HG03460 (cell line): ENCODE data around the gene MTMR11.
"Not testable (repeated sequence)": the region's sequence is repeated elsewhere in the genome, so short reads cannot be mapped to it uniquely, and the experiment has no call there.

Experiments used
- ATAC-seq: cut with Tn5 transposase; IDR thresholded peaks from one replicate; pipeline ENCODE4 v1.9.1; 2021; ENCODE audit not compliant: unreplicated experiment

MTMR11 gene, protein sequence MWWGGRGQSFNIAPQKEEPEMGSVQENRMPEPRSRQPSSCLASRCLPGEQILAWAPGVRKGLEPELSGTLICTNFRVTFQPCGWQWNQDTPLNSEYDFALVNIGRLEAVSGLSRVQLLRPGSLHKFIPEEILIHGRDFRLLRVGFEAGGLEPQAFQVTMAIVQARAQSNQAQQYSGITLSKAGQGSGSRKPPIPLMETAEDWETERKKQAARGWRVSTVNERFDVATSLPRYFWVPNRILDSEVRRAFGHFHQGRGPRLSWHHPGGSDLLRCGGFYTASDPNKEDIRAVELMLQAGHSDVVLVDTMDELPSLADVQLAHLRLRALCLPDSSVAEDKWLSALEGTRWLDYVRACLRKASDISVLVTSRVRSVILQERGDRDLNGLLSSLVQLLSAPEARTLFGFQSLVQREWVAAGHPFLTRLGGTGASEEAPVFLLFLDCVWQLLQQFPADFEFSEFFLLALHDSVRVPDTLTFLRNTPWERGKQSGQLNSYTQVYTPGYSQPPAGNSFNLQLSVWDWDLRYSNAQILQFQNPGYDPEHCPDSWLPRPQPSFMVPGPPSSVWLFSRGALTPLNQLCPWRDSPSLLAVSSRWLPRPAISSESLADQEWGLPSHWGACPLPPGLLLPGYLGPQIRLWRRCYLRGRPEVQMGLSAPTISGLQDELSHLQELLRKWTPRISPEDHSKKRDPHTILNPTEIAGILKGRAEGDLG

DNA sequence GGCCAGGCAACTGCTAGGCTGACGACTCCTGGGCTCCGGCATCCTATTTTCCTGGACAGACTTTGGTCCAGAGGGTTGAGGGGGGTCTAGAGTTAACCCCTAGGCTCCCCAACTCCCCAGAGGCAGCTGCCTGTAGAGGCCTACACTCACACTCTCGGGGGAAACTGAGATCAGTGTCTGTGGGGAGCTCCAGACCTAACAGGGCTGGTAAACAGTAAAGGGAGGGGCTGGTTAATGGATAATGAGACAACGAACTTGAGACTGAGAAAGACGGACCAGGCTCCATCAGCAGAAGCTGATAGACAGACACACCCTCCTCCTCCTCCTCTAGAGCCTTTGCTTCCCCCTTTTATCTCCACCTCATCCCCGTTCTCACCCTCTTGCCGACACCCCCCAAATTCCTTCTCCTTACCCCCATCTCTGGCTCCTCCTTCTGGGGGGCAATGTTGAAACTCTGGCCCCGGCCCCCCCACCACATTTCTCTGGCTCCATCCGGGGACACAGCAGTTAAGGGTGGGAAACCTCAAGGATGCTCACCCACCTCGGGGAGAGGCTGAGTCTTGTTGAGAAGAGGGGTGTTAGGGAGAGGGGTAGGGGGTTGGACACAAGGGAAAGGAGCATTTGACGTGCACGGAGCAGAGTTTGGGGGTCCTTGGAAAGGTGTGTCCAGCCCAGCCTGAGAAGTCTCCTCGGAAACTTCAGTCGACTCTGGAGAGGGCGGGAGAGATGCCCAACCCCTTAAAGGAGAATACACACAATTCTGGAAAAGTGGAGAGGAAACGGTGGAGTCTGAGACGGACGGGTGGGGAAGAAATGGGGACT lies at the start of gene MTMR11:
Gene MTMR11 (minus strand): TSS at position 710 of the 822 bp plus-strand sequence. CDS start 232 bp downstream, at position 478.
- no peak for ATAC-seq

DNA sequence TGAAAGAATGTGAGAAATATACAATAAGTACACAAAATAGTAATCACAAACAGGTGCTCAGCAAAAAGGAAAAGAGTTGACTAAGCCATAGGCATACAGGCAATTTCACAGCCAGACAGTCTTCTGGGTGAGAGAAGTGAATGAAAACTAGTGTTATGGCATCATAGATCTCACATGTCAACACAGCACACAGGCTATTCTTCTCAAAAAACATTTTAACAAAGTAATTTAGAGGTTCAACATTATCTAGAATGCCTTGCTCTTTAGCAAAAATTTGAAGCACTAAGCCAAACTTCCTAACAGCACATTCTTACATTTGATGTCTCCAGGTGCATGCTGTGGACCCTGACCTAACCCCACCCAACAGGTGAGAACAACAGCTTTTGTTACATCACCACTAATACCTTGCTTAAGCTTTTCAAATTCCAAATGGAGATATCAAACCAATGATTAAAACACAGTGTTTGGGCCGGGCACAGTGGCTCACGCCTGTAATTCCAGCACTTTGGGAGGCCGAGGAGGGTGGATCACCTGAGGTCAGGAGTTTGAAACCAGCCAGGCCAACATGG lies 43.4 kb upstream of the MTMR11 start:
- no peak for ATAC-seq

DNA sequence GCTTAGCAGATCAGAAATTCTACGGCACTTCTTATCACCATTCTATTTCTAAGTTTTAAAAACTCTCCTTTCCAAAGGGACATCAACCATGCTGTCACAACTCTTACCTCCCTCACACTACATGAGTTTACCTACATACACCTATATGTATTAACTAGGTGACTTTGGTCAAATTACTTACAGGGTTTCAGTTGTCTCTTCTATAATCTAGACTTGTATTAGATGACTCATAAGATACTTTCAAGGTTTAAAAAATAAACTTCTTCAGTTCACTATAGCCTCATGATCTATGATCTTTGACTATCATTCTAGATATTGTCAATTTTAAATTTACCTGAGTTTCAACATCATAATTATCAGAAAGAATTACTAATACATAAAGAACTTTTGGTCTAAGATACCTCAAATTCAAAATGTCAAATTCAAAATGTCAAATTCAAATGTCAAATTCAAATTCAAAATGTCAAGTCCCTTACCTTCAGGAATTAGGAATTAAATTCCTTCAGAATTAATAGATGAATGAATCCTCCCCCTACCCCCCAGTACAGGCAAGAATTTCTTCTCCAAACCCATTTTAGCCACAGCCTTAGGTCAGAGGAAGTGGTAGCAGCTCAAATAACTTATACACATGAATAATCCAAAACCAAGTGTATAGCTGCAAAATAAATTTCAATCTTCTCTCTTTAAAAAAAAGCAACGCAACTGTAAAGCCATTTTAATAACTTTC lies 42.7 kb upstream of the MTMR11 start:
- no peak for ATAC-seq

DNA sequence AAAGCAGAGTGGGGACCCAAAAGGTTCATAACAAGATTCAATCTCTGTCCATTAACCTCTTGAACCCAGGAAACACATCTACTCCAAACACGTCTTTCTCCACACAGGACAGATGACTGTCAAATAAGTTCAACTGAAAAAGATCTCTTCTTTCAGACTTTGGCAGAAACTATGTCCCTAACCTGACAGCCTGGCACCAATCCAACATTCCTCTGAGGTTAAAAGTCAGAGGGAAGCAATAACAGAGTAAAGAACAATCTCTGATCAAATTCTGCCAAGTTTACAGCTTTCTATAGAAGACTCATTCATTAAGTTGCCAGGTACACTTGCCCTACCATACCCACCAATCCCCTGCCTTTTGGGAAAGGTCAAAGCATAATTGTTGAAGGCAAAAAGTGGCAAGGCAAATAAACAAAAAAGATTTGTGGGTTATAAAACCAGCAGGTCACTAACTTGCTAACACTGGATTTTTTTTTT lies 41.9 kb upstream of the MTMR11 start:
- ATAC-seq, result no peak

DNA sequence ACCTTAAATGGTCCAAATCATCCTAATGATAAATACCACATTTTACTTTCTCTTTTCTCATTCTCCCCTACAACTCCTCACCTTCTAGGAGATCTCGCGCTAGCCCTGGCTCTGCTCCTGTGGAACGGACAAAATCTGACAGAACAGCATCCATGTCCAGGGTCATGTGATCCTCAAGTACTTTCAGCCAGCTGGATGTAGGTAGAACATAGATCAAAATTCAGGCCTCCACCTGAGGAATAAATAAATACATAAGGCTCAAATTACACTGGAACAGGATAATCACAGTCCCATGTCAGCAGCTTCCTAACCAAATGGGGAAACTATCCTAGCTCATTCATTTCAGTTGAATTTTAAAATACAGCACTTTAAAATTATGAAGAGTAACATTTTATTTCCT lies 40.7 kb upstream of the MTMR11 start:
- ATAC-seq, result no peak

DNA sequence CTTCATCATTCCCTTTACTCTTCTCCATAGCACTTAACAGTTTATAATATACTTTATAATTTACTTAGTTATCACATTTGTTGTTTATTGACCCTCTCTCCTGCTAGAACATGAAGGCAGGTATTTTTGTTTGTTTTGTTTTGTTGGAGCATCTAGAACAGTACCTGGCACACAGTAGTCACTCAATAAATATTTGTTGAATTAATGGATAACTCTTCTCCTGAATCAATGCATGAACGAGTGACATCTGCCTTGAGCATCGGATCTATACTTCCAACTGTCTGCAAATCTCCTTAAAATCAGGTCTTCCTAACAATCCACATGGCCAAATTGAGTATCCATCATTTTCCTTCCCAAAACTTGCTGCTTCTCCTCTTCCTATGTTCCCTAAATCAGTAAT lies 35.9 kb upstream of the MTMR11 start:
- no peak for ATAC-seq

DNA sequence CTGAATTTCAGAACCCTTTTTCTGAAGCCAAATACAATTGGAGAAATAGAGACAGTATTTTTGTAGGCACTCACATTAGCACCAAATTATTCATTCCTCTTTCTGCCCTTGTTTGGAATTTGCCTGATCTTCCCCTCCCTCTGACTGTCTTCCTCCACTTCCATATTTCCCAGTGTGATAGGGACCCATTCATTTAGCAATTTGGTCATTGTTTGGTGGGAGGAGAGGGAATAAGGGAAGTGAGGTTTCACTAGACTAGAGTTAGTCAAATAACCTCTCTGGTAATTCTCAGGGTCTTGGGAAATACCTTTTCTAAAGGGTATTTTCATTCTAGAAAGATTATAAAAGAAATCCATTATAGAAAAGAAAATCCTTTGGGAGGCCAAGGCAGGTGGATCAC lies 31.0 kb upstream of the MTMR11 start:
- no peak for ATAC-seq

DNA sequence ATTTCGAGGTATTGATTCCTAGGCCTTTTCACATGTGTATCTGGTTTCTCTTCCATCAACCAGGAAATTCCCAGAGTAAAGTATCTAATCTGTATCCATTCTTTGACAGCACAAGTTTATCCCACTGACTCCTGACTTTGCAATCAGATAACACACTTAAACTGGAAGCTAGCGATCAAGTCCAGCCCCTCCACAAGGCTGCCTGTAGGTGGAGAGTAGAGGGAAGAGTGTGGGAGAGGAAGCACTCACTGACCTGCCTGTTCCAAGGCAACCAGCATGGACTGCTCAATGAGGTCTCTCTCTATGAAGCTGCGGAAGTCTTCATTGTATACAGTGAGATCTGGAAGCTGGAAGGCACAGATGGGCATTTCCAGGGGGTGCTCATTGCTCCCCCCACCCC lies 30.4 kb upstream of the MTMR11 start:
- ATAC-seq, result no peak

DNA sequence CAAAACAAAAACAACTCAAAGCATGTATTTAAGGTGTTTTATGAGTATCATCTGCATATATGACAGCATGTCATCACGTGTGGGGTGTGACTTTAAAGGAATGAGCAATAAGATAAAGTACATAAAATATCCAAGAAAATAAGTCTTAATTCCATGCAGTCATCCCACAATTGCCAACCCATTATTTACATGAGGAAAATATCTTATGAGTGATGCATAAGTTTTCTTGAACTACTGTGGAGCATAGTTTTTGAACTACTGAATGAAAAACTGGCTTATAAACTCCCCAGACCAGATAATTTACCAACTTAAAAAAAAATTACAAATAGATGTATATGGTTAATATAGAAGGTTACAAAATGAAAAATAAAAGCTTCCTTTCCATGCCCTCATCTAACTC lies 29.7 kb upstream of the MTMR11 start:
- ATAC-seq, result no peak

DNA sequence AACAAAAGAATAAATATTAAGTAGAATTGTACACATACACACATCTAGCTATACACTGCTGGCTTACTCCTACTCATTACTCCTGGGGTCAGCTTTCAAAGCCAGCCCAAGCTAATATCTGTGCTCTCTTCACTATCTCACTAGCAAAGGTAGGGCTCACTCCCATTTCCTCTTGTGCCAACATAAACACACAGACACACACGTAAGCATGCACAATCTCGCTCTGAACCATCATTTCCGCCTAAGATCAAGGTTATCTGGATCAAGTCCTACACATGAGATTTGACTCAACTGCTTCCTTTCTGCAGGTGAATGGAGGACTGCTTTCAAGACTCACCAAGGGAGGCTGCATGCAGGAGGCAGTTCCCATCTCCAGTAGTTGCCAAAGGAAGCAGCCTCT lies 28.8 kb upstream of the MTMR11 start:
- no peak for ATAC-seq

DNA sequence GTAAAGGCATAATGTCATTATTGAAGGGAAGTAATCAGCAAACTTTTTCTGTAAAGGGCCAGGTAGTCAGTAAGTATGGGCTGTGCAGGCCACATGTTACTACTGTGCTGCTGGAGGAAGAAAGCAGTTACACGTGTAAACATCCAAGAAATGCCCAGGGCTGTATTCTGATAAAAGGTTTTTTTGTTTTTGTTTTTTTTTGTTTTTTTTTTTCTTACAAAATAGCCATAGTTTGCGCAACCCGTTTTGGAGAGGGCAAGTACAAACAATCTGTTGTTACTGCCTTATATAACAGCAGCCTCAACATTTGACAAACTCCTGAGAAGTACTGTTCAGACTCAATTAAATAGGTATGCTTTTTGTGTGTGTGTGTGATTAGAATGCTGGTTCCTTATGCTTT lies 26.7 kb upstream of the MTMR11 start:
- ATAC-seq, result no peak

DNA sequence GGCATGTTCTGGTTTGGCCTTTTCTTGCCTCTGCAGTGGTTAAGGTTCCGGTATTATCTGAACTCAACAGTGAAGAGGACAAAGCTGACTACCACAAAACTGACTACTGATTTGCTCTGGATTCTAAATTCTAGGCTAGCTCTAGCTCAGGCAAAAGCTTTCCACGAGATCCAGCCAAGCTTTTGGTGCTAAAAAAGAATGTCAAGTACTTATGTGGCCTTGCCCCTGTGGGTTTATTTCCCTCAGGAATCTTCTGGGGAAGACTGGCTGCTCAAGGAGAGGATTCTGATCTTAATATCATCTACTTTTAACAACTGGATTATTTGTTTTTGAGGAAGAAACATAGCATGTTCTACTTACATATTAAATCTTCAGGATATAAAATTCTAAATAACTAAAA lies 26.1 kb upstream of the MTMR11 start:
- no peak for ATAC-seq

DNA sequence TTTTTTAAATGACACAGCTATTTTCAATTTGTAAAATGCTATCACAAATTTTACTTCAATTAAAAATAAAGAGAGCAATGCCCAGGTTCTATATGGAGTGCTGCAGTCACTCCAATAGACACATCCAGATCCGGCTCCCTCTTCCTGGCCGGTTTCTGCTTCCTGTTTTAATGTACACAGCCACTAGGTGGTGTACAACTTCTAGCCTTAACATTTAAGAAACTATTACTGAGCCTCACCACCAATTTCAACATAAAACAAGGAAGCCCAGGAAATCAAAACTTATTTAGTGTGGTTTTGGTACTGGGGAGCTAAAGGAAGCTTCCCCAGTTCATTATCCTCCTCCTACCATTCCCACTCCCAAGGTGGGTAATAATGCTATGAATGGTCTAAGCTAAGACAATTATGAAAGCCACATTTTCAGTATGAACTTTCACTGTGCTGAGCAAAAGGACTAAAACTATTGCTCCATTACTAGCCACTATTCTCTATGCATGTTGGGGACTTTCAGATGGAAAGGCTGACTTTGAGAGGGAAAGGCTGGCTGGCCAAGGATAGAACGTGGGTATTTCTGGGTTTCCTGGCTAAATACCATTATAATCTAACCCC lies 25.5 kb upstream of the MTMR11 start:
- ATAC-seq, result no peak

DNA sequence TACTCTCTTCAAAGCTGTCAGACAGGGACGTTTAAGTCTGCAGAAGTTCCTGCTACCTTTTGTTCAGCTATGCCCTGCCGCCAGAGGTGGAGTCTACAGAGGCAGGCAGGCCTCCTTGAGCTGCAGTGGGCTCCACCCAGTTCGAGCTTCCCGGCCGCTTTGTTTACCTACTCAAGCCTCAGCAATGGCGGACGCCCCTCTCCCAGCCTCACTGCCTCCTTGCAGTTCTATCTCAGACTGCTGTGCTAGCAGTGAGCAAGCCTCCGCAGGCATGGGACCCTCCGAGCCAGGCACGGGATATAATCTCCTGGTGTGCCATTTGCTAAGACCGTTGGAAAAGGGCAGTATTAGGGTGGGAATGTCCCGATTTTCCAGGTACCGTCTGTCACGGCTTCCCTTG lies 20.9 kb upstream of the MTMR11 start:
- ATAC-seq, result not testable (repeated sequence)

DNA sequence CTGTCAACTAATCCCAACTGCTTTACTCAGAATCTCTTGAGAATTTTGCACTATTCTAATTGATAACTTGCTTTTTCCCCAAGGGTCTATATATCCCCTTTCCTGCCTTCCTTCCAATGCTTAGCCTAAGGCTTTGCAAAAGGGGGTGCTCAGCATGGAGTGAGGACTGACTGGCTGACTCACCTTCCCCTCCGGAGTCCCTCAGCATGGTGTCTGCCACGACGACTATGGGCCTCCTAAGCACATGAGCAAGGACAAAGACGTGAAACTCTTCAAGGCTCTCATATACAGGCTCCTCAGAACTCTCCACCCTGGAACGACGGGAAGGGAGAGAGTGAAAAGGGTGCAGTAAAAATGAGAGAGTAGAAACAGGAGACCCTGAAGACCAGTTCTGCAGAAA lies 13.2 kb upstream of the MTMR11 start:
- no peak for ATAC-seq

DNA sequence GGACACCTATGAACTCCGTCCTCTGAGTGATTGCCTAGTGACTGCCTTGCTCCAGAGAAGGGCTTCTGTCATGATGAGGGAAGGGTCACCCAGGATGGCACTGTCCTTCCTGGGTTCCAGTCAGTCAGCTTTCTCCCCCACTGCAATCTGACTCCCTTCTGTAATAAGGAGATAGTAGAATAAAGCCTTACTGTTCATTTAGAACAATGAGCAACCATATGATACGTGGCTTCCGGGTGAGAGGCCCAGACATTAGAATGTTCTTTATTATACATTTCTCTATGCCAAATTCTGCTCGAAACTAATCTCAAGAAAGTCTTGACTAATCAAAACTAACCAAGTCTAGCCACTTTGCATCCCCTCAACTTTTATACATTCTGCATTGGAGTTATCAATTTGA lies 8.5 kb upstream of the MTMR11 start:
- ATAC-seq, result no peak

DNA sequence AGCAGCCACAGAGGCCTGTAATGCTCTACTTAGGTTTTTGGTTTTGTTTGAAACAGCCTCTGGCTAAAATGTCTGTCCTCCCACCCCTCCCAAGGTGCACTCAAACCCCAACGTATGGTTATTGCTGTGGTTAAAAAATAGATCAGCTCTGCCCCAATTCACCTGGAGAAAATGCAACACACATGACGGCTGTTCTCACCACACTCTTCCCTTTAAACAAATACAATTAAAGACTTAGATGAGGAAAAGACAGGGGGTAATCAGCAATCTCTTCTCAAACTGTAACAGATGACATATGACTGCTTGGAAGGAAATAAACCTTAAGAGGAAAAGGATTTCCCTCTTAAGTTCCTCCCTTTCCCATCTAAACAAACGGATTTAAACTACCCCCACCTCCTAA lies 6.2 kb upstream of the MTMR11 start:
- ATAC-seq, result no peak

DNA sequence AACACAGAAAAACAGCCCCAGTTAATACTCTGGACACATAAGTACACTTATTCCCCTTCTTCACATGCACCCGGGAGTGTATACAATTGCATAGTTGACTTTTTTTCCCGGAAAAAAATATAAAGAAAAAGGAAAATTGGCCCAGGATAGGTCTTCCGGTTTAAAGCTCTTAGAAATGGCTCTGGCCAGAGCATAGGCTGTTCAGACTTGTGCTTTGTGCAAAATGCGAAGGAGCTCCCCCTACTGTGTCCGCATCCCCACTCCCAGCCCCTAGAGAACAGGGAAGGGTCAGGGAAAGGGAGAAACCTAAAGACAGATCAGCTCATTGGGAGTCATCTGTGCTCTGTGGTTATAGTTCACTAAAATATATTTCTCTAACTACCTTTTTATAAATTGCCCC lies 5.5 kb upstream of the MTMR11 start:
- ATAC-seq, result no peak

DNA sequence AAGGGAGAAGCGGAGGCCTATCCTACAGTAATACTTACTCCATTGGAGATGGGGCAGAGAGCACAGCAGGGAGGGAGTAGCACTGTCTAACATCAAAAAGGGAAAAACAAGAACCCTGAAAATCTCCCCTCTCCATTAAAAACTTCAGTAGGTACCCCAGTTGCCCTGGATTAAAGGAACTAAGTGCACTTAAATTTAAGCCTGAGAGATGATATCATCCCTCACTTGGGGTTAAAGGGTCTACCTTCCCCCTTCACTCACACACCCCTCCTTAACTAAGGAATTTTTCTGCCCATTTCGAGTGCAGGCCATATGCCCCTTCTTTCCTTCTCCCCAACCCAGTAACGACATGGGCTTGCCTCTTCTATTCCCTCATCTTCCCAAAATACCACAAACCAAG lies 3.7 kb upstream of the MTMR11 start:
- ATAC-seq, result no peak

DNA sequence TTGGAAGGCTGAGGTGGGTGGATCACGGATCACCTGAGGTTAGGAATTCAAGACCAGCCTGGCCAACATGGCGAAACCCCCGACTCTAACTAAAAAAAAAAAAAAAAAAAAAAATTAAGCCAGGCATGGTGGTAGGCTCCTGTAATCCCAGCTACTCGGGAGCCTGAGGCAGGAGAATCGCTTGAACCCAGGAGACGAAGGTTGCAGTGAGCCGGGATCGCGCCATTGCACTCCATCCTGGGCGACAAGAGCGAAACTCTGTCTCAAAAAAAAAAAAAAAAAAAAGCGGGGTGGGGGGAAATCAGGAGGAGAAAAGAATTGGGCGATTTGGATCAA lies 2.0 kb upstream of the MTMR11 start:
- not testable (repeated sequence) for ATAC-seq
